H9 (cell line): Measurements from ENCODE around the gene COL23A1. TPM values are rescaled to one million over a fixed set of nuclear protein-coding genes. Genes with fewer than 3 reads are reported as not detected.
A peak's percentile ranks its signal among the peaks of the same experiment; 100 is the strongest.

ENCODE experiments used
- DNase-seq: peaks from one replicate; pipeline ENCODE4 v3.0.0-alpha.2; 2017
- H2AFZ ChIP-seq: one replicate; pipeline ENCODE4 v1.6.1; 2013; ENCODE audit warnings: mild to moderate bottlenecking, low read length, control low read depth, moderate library complexity
- H2AK5ac ChIP-seq: 2 replicates; pipeline ENCODE4 v1.6.1; 2013; ENCODE audit warnings: low read length, control low read depth, mixed read lengths; ENCODE audit not compliant: insufficient read length
- H2BK120ac ChIP-seq: one replicate; pipeline ENCODE4 v1.6.1; 2013; ENCODE audit warnings: low read depth, mild to moderate bottlenecking, low read length, control low read depth, inconsistent platforms; ENCODE audit not compliant: poor library complexity, severe bottlenecking
- H2BK12ac ChIP-seq: 2 replicates; pipeline ENCODE4 v1.6.1; 2013; ENCODE audit warnings: low read length, control low read depth, mixed read lengths, low read depth; ENCODE audit not compliant: insufficient read length
- H2BK15ac ChIP-seq: 2 replicates; pipeline ENCODE4 v1.6.1; 2013; ENCODE audit warnings: low read depth, low read length, control low read depth
- H2BK20ac ChIP-seq: one replicate; pipeline ENCODE4 v1.6.1; 2013; ENCODE audit warnings: low read depth, mild to moderate bottlenecking, low read length, control low read depth, inconsistent platforms; ENCODE audit not compliant: poor library complexity, severe bottlenecking
- H2BK5ac ChIP-seq: 2 replicates; pipeline ENCODE4 v1.6.1; 2013; ENCODE audit warnings: low read length, control low read depth, mixed read lengths; ENCODE audit not compliant: insufficient read length
- H3K14ac ChIP-seq: 2 replicates; pipeline ENCODE4 v1.6.1; 2013; ENCODE audit warnings: low read length, control low read depth; ENCODE audit not compliant: insufficient read depth
- H3K18ac ChIP-seq: 2 replicates; pipeline ENCODE4 v1.6.1; 2013; ENCODE audit warnings: low read depth, mild to moderate bottlenecking, mixed read lengths, low read length, control low read depth; ENCODE audit not compliant: insufficient read length
- H3K23ac ChIP-seq: 2 replicates; pipeline ENCODE4 v1.6.1; 2013; ENCODE audit warnings: low read length, control low read depth, mixed read lengths, low read depth; ENCODE audit not compliant: insufficient read length
- H3K23me2 ChIP-seq: 2 replicates; pipeline ENCODE4 v1.6.1; 2013; ENCODE audit warnings: low read depth, mild to moderate bottlenecking, mixed read lengths, low read length, control low read depth; ENCODE audit not compliant: insufficient read length, poor library complexity, severe bottlenecking
- H3K27ac ChIP-seq: 2 replicates; pipeline ENCODE4 v1.5.1; 2013; ENCODE audit warnings: low read length, control low read depth, mixed read lengths, low read depth; ENCODE audit not compliant: insufficient read length
- H3K27me3 ChIP-seq: 2 replicates; pipeline ENCODE4 v1.6.1; 2013; ENCODE audit warnings: low read length, control low read depth, inconsistent platforms; ENCODE audit not compliant: insufficient read depth
- H3K4ac ChIP-seq: 2 replicates; pipeline ENCODE4 v1.6.1; 2013; ENCODE audit warnings: low read depth, mild to moderate bottlenecking, control low read depth, inconsistent platforms, low read length, moderate library complexity
- H3K4me1 ChIP-seq: 2 replicates; pipeline ENCODE4 v1.6.1; 2013; ENCODE audit warnings: low read length, control low read depth, inconsistent platforms; ENCODE audit not compliant: insufficient read depth
- H3K4me2 ChIP-seq: 2 replicates; pipeline ENCODE4 v1.6.1; 2013; ENCODE audit warnings: low read length, control low read depth, mixed read lengths; ENCODE audit not compliant: insufficient read length, insufficient read depth
- H3K56ac ChIP-seq: 2 replicates; pipeline ENCODE4 v1.6.1; 2013; ENCODE audit warnings: low read depth, mild to moderate bottlenecking, mixed read lengths, low read length, control low read depth; ENCODE audit not compliant: insufficient read length
- H3K79me1 ChIP-seq: 2 replicates; pipeline ENCODE4 v1.6.1; 2013; ENCODE audit warnings: low read depth, mild to moderate bottlenecking, moderate library complexity, low read length, control low read depth, inconsistent platforms; ENCODE audit not compliant: insufficient read depth, poor library complexity, severe bottlenecking
- H3K79me2 ChIP-seq: 2 replicates; pipeline ENCODE4 v1.6.1; 2013; ENCODE audit warnings: low read length, control low read depth, inconsistent platforms; ENCODE audit not compliant: insufficient read depth
- H3K9ac ChIP-seq: 2 replicates; pipeline ENCODE4 v1.6.1; 2013; ENCODE audit warnings: low read length, control low read depth, mixed read lengths; ENCODE audit not compliant: insufficient read length; ENCODE audit errors: extremely low read depth
- H3K9me3 ChIP-seq: one replicate; pipeline ENCODE4 v1.6.1; 2013; ENCODE audit warnings: low read depth, low read length, inconsistent platforms; ENCODE audit not compliant: control insufficient read depth
- H3T11ph ChIP-seq: one replicate; pipeline ENCODE4 v1.6.1; 2013; ENCODE audit warnings: mild to moderate bottlenecking, low read length, control low read depth, inconsistent platforms
- H4K20me1 ChIP-seq: one replicate; pipeline ENCODE4 v1.6.1; 2013; ENCODE audit not compliant: control insufficient read depth, insufficient read length, insufficient read depth
- H4K5ac ChIP-seq: 2 replicates; pipeline ENCODE4 v1.6.1; 2013; ENCODE audit warnings: low read depth, mild to moderate bottlenecking, mixed read lengths, low read length, control low read depth; ENCODE audit not compliant: insufficient read length
- H4K8ac ChIP-seq: replicated peaks from 2 replicates; pipeline ENCODE4 v1.6.1; 2013; ENCODE audit warnings: low read length, control low read depth, mixed read lengths, low read depth; ENCODE audit not compliant: insufficient read length
- H4K91ac ChIP-seq: 2 replicates; pipeline ENCODE4 v1.6.1; 2013; ENCODE audit warnings: low read depth, mild to moderate bottlenecking, moderate library complexity, mixed read lengths, low read length, control low read depth; ENCODE audit not compliant: insufficient read length
- H3K27ac Mint-ChIP-seq, 3 experiments: 2 replicates in 2 of 3; 3 replicates in 1 of 3; pipeline ENCODE4 v1.8.0; 2020 to 2021; ENCODE audit warnings: mixed read lengths in 3 of 3, mild to moderate bottlenecking in 1 of 3, moderate library complexity in 1 of 3
- H3K27me3 Mint-ChIP-seq: 2 replicates; pipeline ENCODE4 v1.8.0; 2021; ENCODE audit warnings: low read depth, mild to moderate bottlenecking, moderate library complexity, mixed read lengths
- H3K36me3 Mint-ChIP-seq, 3 experiments: 2 replicates in 2 of 3; 3 replicates in 1 of 3; pipeline ENCODE4 v1.8.0; 2020 to 2021; ENCODE audit warnings: low read depth in 3 of 3, mixed read lengths in 3 of 3; ENCODE audit not compliant: insufficient read depth in 1 of 3
- H3K4me1 Mint-ChIP-seq, 2 experiments: 2 replicates each; pipeline ENCODE4 v1.8.0; 2020; ENCODE audit warnings: mixed read lengths in 2 of 2
- H3K4me3 Mint-ChIP-seq, 2 experiments: 2 replicates in 1 of 2; 3 replicates in 1 of 2; pipeline ENCODE4 v1.8.0; 2020 to 2021; ENCODE audit warnings: mild to moderate bottlenecking in 2 of 2, mixed read lengths in 2 of 2, moderate library complexity in 1 of 2
- H3K9me3 Mint-ChIP-seq, 2 experiments: 2 replicates in 1 of 2; 3 replicates in 1 of 2; pipeline ENCODE4 v1.8.0; 2020; ENCODE audit warnings: mild to moderate bottlenecking in 2 of 2, mixed read lengths in 2 of 2, moderate library complexity in 1 of 2
- CTCF ChIP-seq: fragments of 200-600 bp; sonication (generic); conservative IDR thresholded peaks from 3 replicates; pipeline ENCODE4 v1.8.0; 2021; ENCODE audit warnings: antibody characterized with exemption, mild to moderate bottlenecking
- WGBS: extraction: QIAGEN DNeasy Blood & Tissue Kit; methylation state at CpG from one replicate; pipeline ENCODE4 v1.1.7; 2013; ENCODE audit warnings: missing lambda C conversion rate, low lambda C conversion rate, mixed read lengths; ENCODE audit not compliant: insufficient read length; ENCODE audit errors: extremely low coverage; 5-methylcytosine and 5-hydroxymethylcytosine counted together
- total RNA-seq: library from RNA; stranded (reverse); gene quantifications from 2 replicates; pipeline ENCODE4 v1.2.1, GENCODE V29; 2021

COL23A1 gene
- total RNA-seq, 1 experiment from 2014 or later: 2.6 TPM

DNA sequence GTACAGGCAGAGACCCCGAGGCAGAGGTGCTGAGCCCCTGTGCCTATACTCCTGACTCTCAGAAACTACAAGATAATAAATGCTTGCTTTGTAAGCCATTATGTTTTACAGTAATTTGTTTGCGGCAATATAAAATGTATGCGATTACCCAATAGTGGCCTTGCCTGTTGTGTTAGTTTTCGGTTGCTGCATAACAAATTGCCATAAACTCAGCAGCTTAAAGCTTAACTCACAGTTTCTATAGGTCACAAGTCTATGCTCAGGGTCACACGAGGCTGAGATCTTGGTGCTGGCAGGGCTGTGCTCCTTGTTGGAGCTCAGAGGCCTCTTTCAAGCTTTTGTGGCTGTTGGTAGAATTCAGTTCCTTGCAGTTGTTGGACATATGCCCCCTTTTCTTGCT is 114.8 kb downstream of the COL23A1 start:
- Histone ChIP-seq H3K18ac (no peak overlapping the region), H3K79me1 (no peaks in the 10 kb centered on the region), H3K23ac (no peak overlapping the region), H3K14ac (peak overlapping the region; percentile 12; the same call in 1 of the 2 replicates), H3K9me3 (no peaks in the 10 kb centered on the region), H4K20me1 (no peaks in the 10 kb centered on the region), H2AFZ (no peak overlapping the region), H3K4ac (no peak overlapping the region), H2BK5ac (no peak overlapping the region), H2BK120ac (no peak overlapping the region), H3K27me3 (no peaks in the 10 kb centered on the region), H3T11ph (no peak overlapping the region), H4K8ac (no peak overlapping the region), H2BK12ac (no peak overlapping the region), H3K4me2 (no peak overlapping the region), H3K23me2 (no peaks in the 10 kb centered on the region), H3K79me2 (no peaks in the 10 kb centered on the region), H4K5ac (no peak overlapping the region), H3K9ac (no peak overlapping the region), H4K91ac (no peak overlapping the region), H2BK15ac (no peak overlapping the region), H3K56ac (no peak overlapping the region), H3K27ac (no peak overlapping the region), H2BK20ac (no peak overlapping the region), H3K4me1 (no peaks in the 10 kb centered on the region), H2AK5ac (no peak overlapping the region)
- Mint-ChIP-seq H3K27me3 (no peaks in the 10 kb centered on the region), H3K4me3 (no peak overlapping the region), H3K27ac (no peak overlapping the region), H3K36me3 (peaks cover 0 to 14% (median 3%) of the 10 kb centered on the region in 3 experiments; a peak in 4 of 7 replicates), H3K4me1 (peaks cover 10 to 16% of the 10 kb centered on the region in 2 experiments), H3K9me3 (peaks cover 0 to 10% of the 10 kb centered on the region in 2 experiments; a peak in 4 of 5 replicates)
- no CpG with 5 or more reads among the region's 5 CpGs for WGBS
- DNase-seq: no peak
- TF ChIP-seq CTCF: no peak
